NT2/D1 (cell line): Measurements from ENCODE around the gene ERICH4.
"Not testable (repeated sequence)": the region's sequence is repeated elsewhere in the genome, so short reads cannot be mapped to it uniquely, and the experiment has no call there.

Source experiments
- SUZ12 ChIP-seq: IDR thresholded peaks from 2 replicates; pipeline ENCODE4 v1.6.1; 2011; ENCODE audit not compliant: insufficient read length, insufficient read depth; ENCODE audit errors: extremely low read depth
- YY1 ChIP-seq: IDR thresholded peaks from 2 replicates; pipeline ENCODE4 v1.6.1; 2011; ENCODE audit not compliant: insufficient read length, insufficient read depth
- ZNF274 ChIP-seq: IDR thresholded peaks from 2 replicates; pipeline ENCODE4 v1.6.1; 2011; ENCODE audit warnings: mild to moderate bottlenecking, low read depth, low read length

- not testable (repeated sequence) for TF ChIP-seq ZNF274, YY1, SUZ12
These were observed 44.0 kb downstream of the ERICH4 start for GRCh38 chr19:41486953-41487352.
